CD14-positive monocyte (primary cell): ENCODE measurements around the gene SSR4. TPM values are rescaled to one million over a fixed set of nuclear protein-coding genes. Genes with fewer than 3 reads are reported as not detected.
A peak's percentile ranks its signal among the peaks of the same experiment; 100 is the strongest.
"Not testable (repeated sequence)": the region's sequence is repeated elsewhere in the genome, so short reads cannot be mapped to it uniquely, and the experiment has no call there.

ENCODE experiments used
- DNase-seq, 3 donors: peaks; one replicate each; pipeline ENCODE4 v3.0.0-alpha.2; 2011 to 2022
- H2AFZ ChIP-seq: 2 replicates; pipeline ENCODE4 v1.6.0; 2012; ENCODE audit warnings: mild to moderate bottlenecking, low read depth, low read length, inconsistent platforms; ENCODE audit not compliant: insufficient read depth, poor library complexity, severe bottlenecking
- H3K27ac ChIP-seq, 2 donors: 1 replicate in 1 of 2; 2 replicates in 1 of 2; pipeline ENCODE4 v1.5.1; 2012 to 2013; ENCODE audit warnings: low read length in 2 of 2, control low read depth in 1 of 2, inconsistent platforms in 1 of 2, low read depth in 1 of 2, mild to moderate bottlenecking in 1 of 2
- H3K27me3 ChIP-seq, 2 donors: one replicate each; pipeline versions ENCODE4 v1.6.0 to v1.6.1; 2011 to 2013; ENCODE audit warnings: low read length in 2 of 2; ENCODE audit not compliant: control insufficient read depth in 2 of 2, insufficient read depth in 2 of 2
- H3K36me3 ChIP-seq, 2 donors: replicated peaks in 1 of 2; 1 replicate in 1 of 2; 2 replicates in 1 of 2; pipeline versions ENCODE4 v1.5.1 to v1.6.1; 2012 to 2013; ENCODE audit warnings: low read length in 2 of 2, control low read depth in 1 of 2, inconsistent platforms in 1 of 2, mild to moderate bottlenecking in 1 of 2; ENCODE audit not compliant: insufficient read depth in 2 of 2, control insufficient read depth in 1 of 2
- H3K4me1 ChIP-seq, 2 donors: 1 replicate in 1 of 2; 2 replicates in 1 of 2; pipeline versions ENCODE4 v1.5.1 to v1.6.1; 2012 to 2013; ENCODE audit warnings: low read length in 2 of 2, control low read depth in 1 of 2, inconsistent platforms in 1 of 2, mild to moderate bottlenecking in 1 of 2, moderate library complexity in 1 of 2; ENCODE audit not compliant: insufficient read depth in 2 of 2, control insufficient read depth in 1 of 2
- H3K4me2 ChIP-seq: replicated peaks from 2 replicates; pipeline ENCODE3; 2012; ENCODE audit warnings: low read length, moderate library complexity, mild to moderate bottlenecking; ENCODE audit not compliant: poor library complexity, severe bottlenecking; ENCODE audit errors: extremely low read depth
- H3K4me3 ChIP-seq, 3 experiments: fragments of 200-600 bp in 1 of 3; sonication (generic) in 1 of 3; replicated peaks in 1 of 3; 1 replicate in 2 of 3; 2 replicates in 1 of 3; pipeline ENCODE4 v1.5.1; 2011 to 2013; ENCODE audit warnings: low read length in 3 of 3, mild to moderate bottlenecking in 3 of 3, control low read depth in 2 of 3, low read depth in 2 of 3, inconsistent platforms in 1 of 3, moderate library complexity in 1 of 3
- H3K79me2 ChIP-seq: 2 replicates; pipeline ENCODE4 v1.6.0; 2012; ENCODE audit warnings: mild to moderate bottlenecking, control low read depth, inconsistent platforms, low read length, moderate library complexity; ENCODE audit not compliant: insufficient read depth
- H3K9ac ChIP-seq: 2 replicates; pipeline ENCODE4 v1.6.0; 2017; ENCODE audit warnings: low read length, mild to moderate bottlenecking; ENCODE audit not compliant: insufficient read depth, poor library complexity, severe bottlenecking
- H3K9me3 ChIP-seq, 2 donors: replicated peaks in 1 of 2; 1 replicate in 1 of 2; 2 replicates in 1 of 2; pipeline versions ENCODE4 v1.5.1 to v1.6.1; 2012 to 2013; ENCODE audit warnings: low read length in 2 of 2, control low read depth in 1 of 2; ENCODE audit not compliant: control insufficient read depth in 1 of 2, insufficient read depth in 1 of 2
- H4K20me1 ChIP-seq: 2 replicates; pipeline ENCODE4 v1.6.0; 2012; ENCODE audit warnings: mild to moderate bottlenecking, low read length, control low read depth, moderate library complexity; ENCODE audit not compliant: insufficient read depth
- H3K27ac Mint-ChIP-seq, 7 donors: one replicate each; pipeline ENCODE4 v1.8.0; 2020; ENCODE audit warnings: mild to moderate bottlenecking in 7 of 7, mixed read lengths in 7 of 7, moderate library complexity in 6 of 7, inconsistent platforms in 2 of 7
- H3K27me3 Mint-ChIP-seq, 3 donors: one replicate each; pipeline ENCODE4 v1.8.0; 2021 to 2022; ENCODE audit warnings: low read depth in 3 of 3, mild to moderate bottlenecking in 3 of 3, mixed read lengths in 3 of 3, moderate library complexity in 3 of 3, inconsistent platforms in 1 of 3
- H3K36me3 Mint-ChIP-seq, 2 donors: one replicate each; pipeline ENCODE4 v1.8.0; 2020; ENCODE audit warnings: mixed read lengths in 2 of 2, inconsistent platforms in 1 of 2, mild to moderate bottlenecking in 1 of 2
- H3K4me1 Mint-ChIP-seq: one replicate; pipeline ENCODE4 v1.8.0; 2020; ENCODE audit warnings: mild to moderate bottlenecking, mixed read lengths
- H3K4me3 Mint-ChIP-seq, 2 donors: one replicate each; pipeline ENCODE4 v1.8.0; 2020; ENCODE audit warnings: mild to moderate bottlenecking in 2 of 2, mixed read lengths in 2 of 2, moderate library complexity in 1 of 2
- H3K9me3 Mint-ChIP-seq, 7 donors: one replicate each; pipeline ENCODE4 v1.8.0; 2020 to 2022; ENCODE audit warnings: mixed read lengths in 7 of 7, mild to moderate bottlenecking in 6 of 7, moderate library complexity in 6 of 7, inconsistent platforms in 2 of 7
- CTCF ChIP-seq: fragments of 200-600 bp; IDR thresholded peaks from one replicate; pipeline ENCODE4 v1.8.0; 2022; ENCODE audit warnings: antibody characterized with exemption, mild to moderate bottlenecking
- WGBS: methylation state at CpG from one replicate; pipeline ENCODE4 v1.1.5; 2013; ENCODE audit warnings: missing lambda C conversion rate; ENCODE audit not compliant: insufficient coverage; 5-methylcytosine and 5-hydroxymethylcytosine counted together
- intact Hi-C, 2 donors: fragments of 100-400 bp; cut with micrococcal nuclease; formaldehyde crosslinking; loops; one replicate each; pipeline versions ENCODE4 v1.15.0 to v1.15.1; 2023
- polyA plus RNA-seq, 3 donors: library from polyadenylated mRNA; depleted of rRNA in 1 of 3; unstranded in 2 of 3; stranded (reverse) in 1 of 3; fragments of 300-500 nt in 2 of 3; fragments of >200 nt in 1 of 3; fragmentation: Illumina TruSeq in 2 of 3; gene quantifications; 1 replicate in 2 of 3; 2 replicates in 1 of 3; pipeline ENCODE4 v1.2.3, GENCODE V29; 2012 to 2021

SSR4 gene
- polyA plus RNA-seq, 3 donors = 201 to 419 (median 362) TPM

- Histone ChIP-seq H3K79me2 (no peaks in the 10 kb centered on the region), H2AFZ (no peak overlapping the region), H3K9me3 (peaks cover 0 to 5% of the 10 kb centered on the region in 2 donors), H3K36me3 (no peaks in the 10 kb centered on the region), H3K4me3 (no peak overlapping the region), H3K4me2 (no peak overlapping the region), H4K20me1 (no peaks in the 10 kb centered on the region), H3K4me1 (peaks cover 3 to 10% of the 10 kb centered on the region in 2 donors), H3K27ac (no peak overlapping the region), H3K9ac (no peak overlapping the region), H3K27me3 (peaks cover 11 to 39% of the 10 kb centered on the region in 2 donors)
- Mint-ChIP-seq H3K27ac (no peak overlapping the region), H3K27me3 (peaks cover 40 to 78% (median 77%) of the 10 kb centered on the region in 3 donors), H3K4me1 (peaks cover 15% of the 10 kb centered on the region), H3K36me3 (no peaks in the 10 kb centered on the region), H3K4me3 (peak overlapping the region in 1 of 2 donors; percentile 71), H3K9me3 (peaks cover 0 to 13% (median 0%) of the 10 kb centered on the region in 7 donors)
- intact Hi-C loops = no loop called here
- 100% methylated on average over 4 of the region's 25 CpGs for WGBS
- no peak for DNase-seq
- no peak for TF ChIP-seq CTCF
Observed at GRCh38 chrX:153816831-153817690, 22.6 kb downstream of the SSR4 start.

DNA sequence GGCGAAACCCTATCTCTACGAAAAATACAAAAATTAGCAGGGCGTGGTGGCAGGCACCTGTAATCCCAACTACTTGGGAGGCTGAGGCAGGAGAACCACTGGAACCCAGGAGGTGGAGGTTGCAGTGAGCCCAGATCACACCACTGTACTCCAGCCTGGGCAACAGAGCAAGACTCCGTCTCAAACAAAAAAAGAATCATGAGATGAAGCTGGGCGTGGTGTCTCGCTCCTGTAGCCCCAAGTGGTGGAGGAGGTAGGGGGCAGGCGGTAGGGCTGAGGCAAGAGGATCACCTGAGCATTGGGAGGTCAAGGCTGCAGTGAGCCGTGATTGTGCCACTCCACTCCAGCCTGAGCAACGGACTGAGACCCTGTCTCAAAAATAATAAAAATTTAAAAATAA, 23.6 kb downstream of the SSR4 start:
- Mint-ChIP-seq H3K9me3 (peaks cover 0 to 13% (median 0%) of the 10 kb centered on the region in 7 donors), H3K4me1 (peaks cover 15% of the 10 kb centered on the region), H3K4me3 (peak overlapping the region in 1 of 2 donors; percentile 71), H3K27me3 (peaks cover 31 to 78% (median 77%) of the 10 kb centered on the region in 3 donors)
- H3K79me2 ChIP-seq, H3K4me2 ChIP-seq, H3K27ac Mint-ChIP-seq, DNase-seq, H3K9me3 ChIP-seq, H3K4me3 ChIP-seq, H3K36me3 ChIP-seq, H4K20me1 ChIP-seq, H3K9ac ChIP-seq, H3K36me3 Mint-ChIP-seq, intact Hi-C loops, H2AFZ ChIP-seq, H3K27ac ChIP-seq: not testable (repeated sequence)
- no CpG with 5 or more reads among the region's 9 CpGs for WGBS
- peaks cover 3 to 10% of the 10 kb centered on the region in 2 donors for H3K4me1 ChIP-seq
- H3K27me3 ChIP-seq = peaks cover 15 to 44% of the 10 kb centered on the region in 2 donors
